HG03565 (cell line): ENCODE measurements around the gene MICU2.

Experiments used
- ATAC-seq: cut with Tn5 transposase; IDR thresholded peaks from one replicate; pipeline ENCODE4 v1.9.1; 2021; ENCODE audit warnings: mild to moderate bottlenecking, moderate library complexity; ENCODE audit not compliant: unreplicated experiment

The MICU2 gene

GRCh38 chr13:21603531-21604448, at the start of gene MICU2:
MICU2 (minus strand) TSS chr13:21604170; CDS start chr13:21604148, 22 bp downstream.
- peak; percentile 90 for ATAC-seq

GRCh38 chr13:21641629-21642028, 37.7 kb upstream of the MICU2 start:
- ATAC-seq = peak; percentile 61

GRCh38 chr13:21639561-21639960, 35.6 kb upstream of the MICU2 start:
- no peak for ATAC-seq

GRCh38 chr13:21638319-21639282, 34.6 kb upstream of the MICU2 start:
- ATAC-seq = no peak

- ATAC-seq = no peak
Measured at GRCh38 chr13:21637296-21637695, 33.3 kb upstream of the MICU2 start.

- no peak for ATAC-seq
Measured at GRCh38 chr13:21636656-21637055, 32.7 kb upstream of the MICU2 start.

GRCh38 chr13:21632196-21632595, 28.2 kb upstream of the MICU2 start:
- ATAC-seq = no peak

- peak; percentile 53 for ATAC-seq
Measured at GRCh38 chr13:21625366-21625765, 21.4 kb upstream of the MICU2 start.

GRCh38 chr13:21620861-21621260, 16.9 kb upstream of the MICU2 start:
- ATAC-seq = no peak

GRCh38 chr13:21619633-21620220, 15.8 kb upstream of the MICU2 start:
- ATAC-seq = no peak

GRCh38 chr13:21616880-21617279, 12.9 kb upstream of the MICU2 start:
- no peak for ATAC-seq

- no peak for ATAC-seq
Measured at GRCh38 chr13:21616205-21616866, 12.4 kb upstream of the MICU2 start.

GRCh38 chr13:21615427-21615826, 11.5 kb upstream of the MICU2 start:
- no peak for ATAC-seq

GRCh38 chr13:21613791-21614190, 9.8 kb upstream of the MICU2 start:
- ATAC-seq = no peak

GRCh38 chr13:21611385-21611784, 7.4 kb upstream of the MICU2 start:
- no peak for ATAC-seq

- ATAC-seq = no peak
Measured at GRCh38 chr13:21610687-21611086, 6.7 kb upstream of the MICU2 start.

- ATAC-seq = no peak
Measured at GRCh38 chr13:21608961-21609360, 5.0 kb upstream of the MICU2 start.

GRCh38 chr13:21606796-21607195, 2.8 kb upstream of the MICU2 start:
- ATAC-seq = no peak

GRCh38 chr13:21606251-21606650, 2.3 kb upstream of the MICU2 start:
- ATAC-seq = no peak

GRCh38 chr13:21596722-21597121, 7.2 kb downstream of the MICU2 start:
- no peak for ATAC-seq

- ATAC-seq = peak; percentile 47
Measured at GRCh38 chr13:21595546-21595822, 8.5 kb downstream of the MICU2 start.
